ENCODE data around the gene ZFP91. TPM values are rescaled to one million over a fixed set of nuclear protein-coding genes. Genes with fewer than 3 reads are reported as not detected.

Gene ZFP91
- total and polyA plus RNA-seq, 2 donors (not counting 3 experiments of a cell fraction or from before 2014, with no cell fraction given) = 20.2 to 52.0 TPM

GRCh38 chr11:58546841-58547240, 32.0 kb upstream of the ZFP91 start:
- Histone ChIP-seq H3K4me3 (replicated peaks in 1 of 3; ENCODE audit: insufficient read depth in 1 of 3, low read depth in 1 of 3, low read length in 3 of 3) (no peak overlapping the region), H4K20me1 (replicated peaks; ENCODE audit: control insufficient read depth, extremely low read depth, insufficient read depth, low read length) (no peaks in the 10 kb centered on the region), H3K4me2 (ENCODE audit: insufficient read depth, low read length) (no peak overlapping the region), H3K9ac (replicated peaks; ENCODE audit: extremely low read depth, insufficient read depth, low read length) (no peak overlapping the region), H3K4me1 (ENCODE audit: control insufficient read depth, extremely low read depth, insufficient read depth, low read length) (no peaks in the 10 kb centered on the region), H3K36me3 (ENCODE audit: control insufficient read depth in 2 of 2, extremely low read depth in 1 of 2, insufficient read depth in 2 of 2, low read length in 2 of 2) (peaks cover 0 to 4% of the 10 kb centered on the region in 2 experiments), H3K9me1 (replicated peaks; ENCODE audit: control insufficient read depth, extremely low read depth, insufficient read depth, low read length) (no peaks in the 10 kb centered on the region), H3K27ac (ENCODE audit: insufficient read depth, low read depth, low read length) (no peak overlapping the region), H3K79me2 (ENCODE audit: control insufficient read depth, insufficient read depth, low read length) (no peaks in the 10 kb centered on the region), H3K9me3 (replicated peaks; ENCODE audit: control insufficient read depth, insufficient read depth, low read length) (no peaks in the 10 kb centered on the region), H3K27me3 (ENCODE audit: control insufficient read depth in 2 of 2, insufficient read depth in 2 of 2, low read length in 2 of 2) (no peaks in the 10 kb centered on the region), H2AFZ (ENCODE audit: low read depth, low read length) (no peak overlapping the region)
- no peak for DNase-seq (ENCODE audit: low read depth, low spot score)
- ChIA-PET POLR2A (no interaction called here), CTCF (interaction anchor here (0.9 to 2.0 kb wide), 3 partner anchors 22 to 611 kb away, joined by 3 to 8 read pairs (median 3); no protein-coding TSS in a partner anchor)
- dilution Hi-C loops (cut with MboI; ENCODE audit: extremely low pct_ligation_motif_present, low sequenced_read_pairs) = no loop called here
- TF ChIP-seq JUN (IDR thresholded peaks at IDR 0.05; ENCODE audit: borderline replicate concordance, insufficient read depth, insufficient read length, low read depth) (no peak), EZH2 (IDR thresholded peaks at IDR 0.05; ENCODE audit: borderline replicate concordance, low read depth, low read length, severe bottlenecking) (no peak)
- BruUV-seq (replicated peaks) = no TSS peak
- no peak for FAIRE-seq
- intact Hi-C loops (cut with micrococcal nuclease) = no loop called here

- intact Hi-C loops (cut with micrococcal nuclease) = no loop called here
- no peak overlapping the region for H3K27ac ChIP-seq (ENCODE audit: insufficient read depth, low read depth, low read length)
- no peaks in the 10 kb centered on the region for H3K4me1 ChIP-seq (ENCODE audit: control insufficient read depth, extremely low read depth, insufficient read depth, low read length)
- no peak for DNase-seq (ENCODE audit: low read depth, low spot score)
- H3K79me2 ChIP-seq (ENCODE audit: control insufficient read depth, insufficient read depth, low read length) = no peaks in the 10 kb centered on the region
- CTCF ChIA-PET = no interaction called here
- no peaks in the 10 kb centered on the region for H4K20me1 ChIP-seq (replicated peaks; ENCODE audit: control insufficient read depth, extremely low read depth, insufficient read depth, low read length)
- peaks cover 0 to 4% of the 10 kb centered on the region in 2 experiments for H3K36me3 ChIP-seq (ENCODE audit: control insufficient read depth in 2 of 2, extremely low read depth in 1 of 2, insufficient read depth in 2 of 2, low read length in 2 of 2)
- H3K4me3 ChIP-seq (replicated peaks in 1 of 3; ENCODE audit: insufficient read depth in 1 of 3, low read depth in 1 of 3, low read length in 3 of 3) = no peak overlapping the region
- BruUV-seq (replicated peaks) = no TSS peak
- H3K27me3 ChIP-seq (ENCODE audit: control insufficient read depth in 2 of 2, insufficient read depth in 2 of 2, low read length in 2 of 2) = no peaks in the 10 kb centered on the region
- no peaks in the 10 kb centered on the region for H3K9me1 ChIP-seq (replicated peaks; ENCODE audit: control insufficient read depth, extremely low read depth, insufficient read depth, low read length)
- H2AFZ ChIP-seq (ENCODE audit: low read depth, low read length) = no peak overlapping the region
- H3K4me2 ChIP-seq (ENCODE audit: insufficient read depth, low read length) = no peak overlapping the region
- H3K9ac ChIP-seq (replicated peaks; ENCODE audit: extremely low read depth, insufficient read depth, low read length) = no peak overlapping the region
- POLR2A ChIA-PET = no interaction called here
- dilution Hi-C loops (cut with MboI; ENCODE audit: extremely low pct_ligation_motif_present, low sequenced_read_pairs) = no loop called here
- no peak for FAIRE-seq
- no peaks in the 10 kb centered on the region for H3K9me3 ChIP-seq (replicated peaks; ENCODE audit: control insufficient read depth, insufficient read depth, low read length)
- TF ChIP-seq JUN (IDR thresholded peaks at IDR 0.05; ENCODE audit: borderline replicate concordance, insufficient read depth, insufficient read length, low read depth) (no peak), MAX (IDR thresholded peaks at IDR 0.05; ENCODE audit: insufficient read depth, insufficient read length) (no peak), POLR2AphosphoS5 (IDR thresholded peaks at IDR 0.05; ENCODE audit: insufficient read depth, low read depth, low read length) (no peak), GATA2 (IDR thresholded peaks at IDR 0.05; ENCODE audit: insufficient read depth, insufficient read length, low read depth, low read length) (no peak), POLR2A (IDR thresholded peaks at IDR 0.05; ENCODE audit: low read depth, low read length) (no peak), MYC (IDR thresholded peaks at IDR 0.05; ENCODE audit: low read depth, low read length) (no peak), CTCF (IDR thresholded peaks at IDR 0.05; ENCODE audit: extremely low read depth in 1 of 2, insufficient read depth in 1 of 2, low read depth in 1 of 2, low read length in 2 of 2) (no peak), FOS (IDR thresholded peaks at IDR 0.05; ENCODE audit: borderline replicate concordance, insufficient read depth, low read length) (no peak), EZH2 (IDR thresholded peaks at IDR 0.05; ENCODE audit: borderline replicate concordance, low read depth, low read length, severe bottlenecking) (no peak)
These were observed 29.2 kb upstream of the ZFP91 start for GRCh38 chr11:58549644-58550043.

Data from endothelial cell of umbilical vein (primary cell).